ENCODE results near the gene DNAJB13. TPM values are rescaled to one million over a fixed set of nuclear protein-coding genes. Genes with fewer than 3 reads are reported as not detected.

The DNAJB13 gene
- total and polyA plus RNA-seq, 2 of the 4 experiments (the other 2 are of a cell fraction), result 0.18 to 0.48 TPM

DNA sequence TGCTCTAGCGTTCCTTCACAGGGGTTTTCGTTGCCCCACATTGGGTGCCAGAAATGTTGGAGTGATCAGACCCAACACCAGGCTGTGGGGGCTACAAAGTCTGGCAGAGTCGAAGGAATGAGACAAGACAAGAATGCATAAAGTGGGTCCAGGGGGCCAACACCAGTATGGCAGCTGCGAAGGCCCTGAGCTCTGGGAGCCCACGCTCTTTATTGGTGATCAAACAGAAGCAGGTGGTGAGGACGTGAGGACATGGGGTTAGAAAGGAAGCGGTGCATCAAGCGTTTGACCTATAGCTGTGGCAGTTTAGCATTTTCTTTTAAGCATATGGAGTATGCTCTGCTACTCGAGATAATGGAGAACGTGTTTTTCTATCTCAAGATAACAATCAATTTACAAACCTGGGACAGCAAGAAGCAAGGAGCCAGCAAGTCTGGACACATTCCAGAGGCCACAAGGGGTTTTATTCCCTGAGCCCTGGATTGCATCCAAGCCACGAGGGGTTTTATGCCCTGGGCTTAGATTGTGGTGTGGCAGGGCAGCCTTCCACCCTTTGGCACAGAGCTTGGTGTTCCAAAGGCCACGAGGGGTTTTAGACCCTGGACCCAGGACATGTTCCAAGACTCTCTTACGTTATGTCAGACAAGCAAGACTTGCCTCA lies 3.9 kb upstream of the DNAJB13 start:
- ChIA-PET CTCF (no interaction called here), POLR2A (ENCODE audit: unreplicated experiment) (no interaction called here)
- ATAC-seq (ENCODE audit: low read depth) (no peak), DNase-seq (no peak)
- no peak overlapping the region for H3K14ac ChIP-seq (replicated peaks; ENCODE audit: low read depth, low read length)
- no peaks in the 10 kb centered on the region; the same call in none of the 2 replicates for H3K27me3 ChIP-seq (ENCODE audit: control insufficient read depth, insufficient read depth, low read length)
- TF ChIP-seq RAD21 (IDR thresholded peaks at IDR 0.05; ENCODE audit: low read length) (no peak), POLR2A (IDR thresholded peaks at IDR 0.05; ENCODE audit: low read depth, low read length) (no peak), NFE2L2 (IDR thresholded peaks at IDR 0.05; ENCODE audit: low read depth, low read length) (no peak), FOS (IDR thresholded peaks at IDR 0.05; ENCODE audit: low read depth, low read length) (no peak), BHLHE40 (IDR thresholded peaks at IDR 0.05; ENCODE audit: low read depth, low read length) (no peak), CEBPB (IDR thresholded peaks at IDR 0.05; ENCODE audit: low read depth, low read length) (no peak)
- TF ChIP-seq, protein P1, sequence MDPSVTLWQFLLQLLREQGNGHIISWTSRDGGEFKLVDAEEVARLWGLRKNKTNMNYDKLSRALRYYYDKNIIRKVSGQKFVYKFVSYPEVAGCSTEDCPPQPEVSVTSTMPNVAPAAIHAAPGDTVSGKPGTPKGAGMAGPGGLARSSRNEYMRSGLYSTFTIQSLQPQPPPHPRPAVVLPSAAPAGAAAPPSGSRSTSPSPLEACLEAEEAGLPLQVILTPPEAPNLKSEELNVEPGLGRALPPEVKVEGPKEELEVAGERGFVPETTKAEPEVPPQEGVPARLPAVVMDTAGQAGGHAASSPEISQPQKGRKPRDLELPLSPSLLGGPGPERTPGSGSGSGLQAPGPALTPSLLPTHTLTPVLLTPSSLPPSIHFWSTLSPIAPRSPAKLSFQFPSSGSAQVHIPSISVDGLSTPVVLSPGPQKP (IDR thresholded peaks at IDR 0.05; ENCODE audit: borderline replicate concordance, low read depth, low read length), result no peak
- no peak overlapping the region for H3K56ac ChIP-seq (ENCODE audit: extremely low read depth, insufficient read depth, low read length)
- H3K4me3 ChIP-seq (ENCODE audit: insufficient read depth, low read depth, low read length), result no peak overlapping the region
- no peak overlapping the region for H2BK120ac ChIP-seq (ENCODE audit: low read depth, low read length)
- no peaks in the 10 kb centered on the region for H4K20me1 ChIP-seq (ENCODE audit: insufficient read depth, low read length)
- no peak overlapping the region for H4K8ac ChIP-seq (ENCODE audit: low read depth in 2 of 2, low read length in 2 of 2)
- H3K27ac ChIP-seq (ENCODE audit: insufficient read depth, low read length), result no peak overlapping the region
- H3K4me1 ChIP-seq (ENCODE audit: control insufficient read depth, insufficient read depth, low read length), result no peaks in the 10 kb centered on the region
- 0 out of 2 replicates have a peak, but pooled peaks cover 4% of the 10 kb centered on the region for H3K9me1 ChIP-seq (ENCODE audit: insufficient read depth, low read length)
- no peak overlapping the region for H3K18ac ChIP-seq (ENCODE audit: low read depth, low read length)
- no peak overlapping the region for H2BK20ac ChIP-seq (ENCODE audit: low read depth, low read length)
- no peak overlapping the region for H3K4me2 ChIP-seq (ENCODE audit: low read depth, low read length)
- 100% methylated on average over 1 of the region's 13 CpGs; no CpG with 5 or more reads in 1 of the 2 experiments for WGBS, 2 experiments (ENCODE audit: extremely low coverage in 2 of 2, insufficient read length in 1 of 2)
- no peak overlapping the region for H4K5ac ChIP-seq (ENCODE audit: low read depth, low read length)
- H3K36me3 ChIP-seq (ENCODE audit: control insufficient read depth, insufficient read depth, low read length), result no peaks in the 10 kb centered on the region
- H2AK9ac ChIP-seq (replicated peaks; ENCODE audit: low read depth, low read length, poor library complexity), result no peak overlapping the region
- no peak overlapping the region for H4K91ac ChIP-seq (ENCODE audit: insufficient read depth, low read depth, low read length)
- BruUV-seq (replicated peaks), result no TSS peak
- in situ Hi-C loops (cut with MboI; ENCODE audit: low sequenced_read_pairs), result no loop called here
- H2AFZ ChIP-seq (replicated peaks; ENCODE audit: low read length, poor library complexity), result no peak overlapping the region
- peaks cover 6% of the 10 kb centered on the region for H3K9me3 ChIP-seq (ENCODE audit: control insufficient read depth, insufficient read depth, low read length)
- dilution Hi-C loops (cut with HindIII; ENCODE audit: low sequenced_read_pairs, unreplicated experiment), result no loop called here
- no peak overlapping the region for H2AK5ac ChIP-seq (ENCODE audit: low read depth, low read length)
- H3K9ac ChIP-seq (ENCODE audit: low read depth, low read length), result no peak overlapping the region
- intact Hi-C loops (cut with micrococcal nuclease), result no loop called here
- H3K79me1 ChIP-seq (ENCODE audit: low read depth in 1 of 2, low read length in 2 of 2), result no peaks in the 10 kb centered on the region
- no peak overlapping the region for H3K4ac ChIP-seq (ENCODE audit: low read depth, low read length)
- H2BK5ac ChIP-seq (ENCODE audit: low read depth, low read length, poor library complexity, severe bottlenecking), result no peak overlapping the region
- no peak overlapping the region for H3K23ac ChIP-seq (ENCODE audit: low read depth, low read length)
- no peak overlapping the region for H2BK15ac ChIP-seq (ENCODE audit: low read depth, low read length)

Data from IMR-90 (cell line).